GM21447 (cell line): ENCODE results near the gene IER2.

Experiments
- ATAC-seq: cut with Tn5 transposase; IDR thresholded peaks from one replicate; pipeline ENCODE4 v1.9.1; 2021; ENCODE audit not compliant: unreplicated experiment

IER2 gene

GRCh38 chr19:13118424-13119193 lies 31.6 kb upstream of the IER2 start:
- no peak for ATAC-seq

DNA sequence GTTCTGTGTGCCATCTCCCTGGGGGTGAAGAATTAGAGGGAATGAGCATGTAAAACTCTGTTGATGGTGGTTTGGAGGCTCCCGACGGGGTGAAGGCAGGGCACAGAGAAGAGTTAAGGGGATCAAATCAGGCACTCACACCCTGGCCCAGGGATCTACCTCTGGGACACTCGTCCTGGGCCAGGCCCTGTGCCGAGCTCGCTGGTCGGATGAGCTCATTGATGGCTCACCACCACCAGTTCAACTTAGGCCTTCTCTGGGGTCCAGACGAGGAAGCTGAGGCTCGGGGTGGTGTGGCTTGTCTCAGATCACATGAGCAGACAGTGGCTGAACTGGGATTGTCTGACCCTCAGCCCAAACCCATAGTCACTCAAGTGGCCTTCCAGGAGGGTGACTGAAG lies 30.6 kb upstream of the IER2 start:
- no peak for ATAC-seq

DNA sequence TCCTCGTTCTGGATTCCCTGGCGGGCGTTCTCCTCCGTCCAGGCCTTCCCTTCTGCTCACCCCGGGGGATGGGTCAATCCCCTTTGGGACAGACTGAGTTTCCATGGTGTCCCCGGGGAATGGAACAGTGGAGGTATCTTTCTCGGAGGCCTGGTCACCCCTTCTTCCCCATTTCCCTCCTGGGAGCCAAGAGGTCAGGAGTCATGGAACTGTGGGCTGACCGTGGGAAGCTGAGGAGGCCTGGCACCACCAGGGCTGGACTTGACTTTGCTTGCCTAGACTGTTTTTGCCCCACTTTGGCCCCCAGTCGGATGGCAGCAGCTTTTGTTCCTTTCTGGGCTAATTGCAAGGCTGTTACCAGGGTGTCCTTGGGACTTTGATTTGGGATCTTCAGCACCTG lies 30.2 kb upstream of the IER2 start:
- no peak for ATAC-seq

DNA sequence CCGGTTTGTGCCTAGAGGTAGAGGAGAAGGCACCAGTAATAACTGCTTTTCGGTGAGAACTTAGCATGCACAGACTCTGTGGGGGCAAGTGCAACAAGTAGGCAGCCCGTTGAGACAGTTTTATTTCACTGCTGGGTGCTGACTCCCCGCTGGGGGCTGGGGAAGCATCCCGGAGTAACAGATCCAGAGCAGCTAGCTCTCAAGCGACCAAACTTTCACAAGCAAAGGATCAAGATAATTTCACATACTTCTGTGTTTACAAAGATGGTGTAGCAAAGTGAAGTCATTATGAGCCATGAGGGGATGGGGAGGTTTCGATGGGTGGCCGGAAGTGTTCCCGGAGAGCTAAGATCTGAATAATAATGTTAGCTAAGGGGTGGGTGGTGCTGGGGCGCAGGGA lies 29.4 kb upstream of the IER2 start:
- no peak for ATAC-seq

- no peak for ATAC-seq
Measured at GRCh38 chr19:13121551-13122274, 28.5 kb upstream of the IER2 start.

- ATAC-seq = no peak
Measured at GRCh38 chr19:13122275-13122878, 27.8 kb upstream of the IER2 start.

DNA sequence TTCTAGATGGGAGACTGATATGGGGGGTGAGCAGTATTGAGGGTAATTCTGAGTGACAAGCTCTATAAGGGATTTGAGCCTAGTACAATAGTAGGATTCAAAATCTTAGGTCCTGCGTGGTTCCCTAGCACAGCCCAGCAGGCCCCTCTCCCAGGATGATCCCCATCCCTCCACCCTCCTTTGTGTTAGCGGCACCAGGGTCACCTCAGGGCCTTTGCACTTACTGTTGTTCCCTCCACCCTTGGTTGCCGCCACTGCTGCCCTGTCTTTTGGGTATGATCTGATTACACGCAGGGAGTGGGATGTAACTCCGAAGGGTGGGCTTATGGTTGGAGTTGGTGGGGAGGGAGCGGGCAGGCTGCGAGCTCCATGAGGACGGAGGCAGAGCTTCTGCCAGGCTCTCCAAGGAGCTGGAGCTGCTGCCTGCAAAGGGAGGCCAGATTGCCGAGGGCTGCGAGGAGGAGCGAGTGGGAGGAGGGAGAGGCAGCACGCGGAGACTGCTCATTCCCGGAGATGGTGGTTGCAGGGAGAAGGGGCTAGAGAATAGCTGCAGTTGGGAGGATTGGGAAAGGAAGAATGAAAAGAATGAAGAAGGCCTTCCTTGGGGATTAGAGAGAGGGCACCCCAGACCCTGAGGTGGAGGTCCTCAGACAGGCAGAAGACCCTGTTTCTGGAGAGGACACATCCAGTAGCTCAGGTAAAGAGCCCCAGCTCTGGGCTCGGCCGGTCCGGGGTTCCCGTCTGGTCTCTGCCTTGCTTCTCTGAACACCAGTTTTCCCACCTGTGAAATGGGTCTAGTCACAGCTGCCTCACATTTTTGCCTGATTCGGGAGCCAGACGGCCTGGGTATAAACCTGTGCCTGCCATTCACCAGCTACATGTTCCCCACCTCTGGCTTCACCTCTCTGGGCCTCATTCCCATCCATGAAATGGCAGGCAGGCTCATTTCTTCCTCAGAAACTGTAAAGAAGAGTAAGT lies 26.9 kb upstream of the IER2 start:
- ATAC-seq = no peak

DNA sequence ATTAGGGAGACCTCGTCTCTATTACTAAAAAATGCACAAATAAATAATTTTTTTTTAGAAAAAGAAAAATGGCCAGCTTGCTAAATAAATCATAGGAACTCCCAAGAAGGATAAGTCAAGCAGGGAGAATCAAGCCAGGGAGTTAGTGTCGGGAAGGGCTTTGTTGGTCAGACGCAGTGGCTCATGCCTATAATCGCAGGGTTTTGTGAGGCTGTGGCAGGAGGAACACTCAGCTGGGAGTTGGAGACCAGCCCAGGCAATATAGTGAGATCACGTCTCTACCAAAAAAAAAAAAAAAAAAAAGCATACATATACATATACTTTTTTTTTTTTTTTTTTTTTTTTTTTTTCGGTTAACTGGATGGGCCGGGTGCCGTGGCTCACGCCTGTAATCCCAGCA lies 23.2 kb upstream of the IER2 start:
- no peak for ATAC-seq

DNA sequence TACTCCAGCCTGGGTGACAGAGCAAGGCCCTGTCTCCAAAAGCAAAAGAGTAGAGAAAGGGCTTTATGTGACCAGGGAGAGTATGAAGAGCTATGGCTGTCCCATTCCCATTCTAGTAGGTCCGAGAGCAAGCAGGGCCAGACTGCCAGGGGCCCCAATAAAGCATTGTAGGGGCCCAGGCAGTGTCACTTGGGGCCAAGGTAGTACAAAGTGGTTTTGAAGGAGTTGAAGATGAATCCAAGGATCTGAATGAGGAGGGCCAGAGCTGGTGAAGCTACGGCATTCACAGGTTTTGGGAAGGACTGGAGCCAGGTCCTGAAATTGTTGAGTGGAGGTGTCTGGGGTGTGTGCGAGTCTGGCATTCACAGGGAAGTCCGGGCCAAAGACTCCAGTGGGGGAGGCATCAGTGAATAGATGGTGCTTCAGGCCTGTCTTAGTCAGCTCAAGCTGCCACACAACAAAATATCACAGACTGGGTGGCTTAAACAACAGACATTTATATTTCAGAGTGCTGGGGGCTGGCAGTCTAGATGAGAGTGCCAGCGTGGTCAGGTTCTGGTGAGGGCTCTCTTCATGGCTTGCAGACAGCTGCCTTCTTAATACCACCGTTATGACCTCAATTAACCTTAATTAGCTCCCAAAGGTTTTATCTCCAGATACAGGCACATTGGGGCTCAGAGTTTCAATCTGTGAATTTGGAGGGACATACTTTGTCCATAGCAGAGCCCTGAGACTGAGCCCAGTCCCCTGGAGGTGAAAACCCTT lies 22.2 kb upstream of the IER2 start:
- ATAC-seq = no peak

GRCh38 chr19:13128583-13128982 lies 21.6 kb upstream of the IER2 start:
- ATAC-seq = no peak

- ATAC-seq = no peak
Measured at GRCh38 chr19:13129384-13129783, 20.8 kb upstream of the IER2 start.

DNA sequence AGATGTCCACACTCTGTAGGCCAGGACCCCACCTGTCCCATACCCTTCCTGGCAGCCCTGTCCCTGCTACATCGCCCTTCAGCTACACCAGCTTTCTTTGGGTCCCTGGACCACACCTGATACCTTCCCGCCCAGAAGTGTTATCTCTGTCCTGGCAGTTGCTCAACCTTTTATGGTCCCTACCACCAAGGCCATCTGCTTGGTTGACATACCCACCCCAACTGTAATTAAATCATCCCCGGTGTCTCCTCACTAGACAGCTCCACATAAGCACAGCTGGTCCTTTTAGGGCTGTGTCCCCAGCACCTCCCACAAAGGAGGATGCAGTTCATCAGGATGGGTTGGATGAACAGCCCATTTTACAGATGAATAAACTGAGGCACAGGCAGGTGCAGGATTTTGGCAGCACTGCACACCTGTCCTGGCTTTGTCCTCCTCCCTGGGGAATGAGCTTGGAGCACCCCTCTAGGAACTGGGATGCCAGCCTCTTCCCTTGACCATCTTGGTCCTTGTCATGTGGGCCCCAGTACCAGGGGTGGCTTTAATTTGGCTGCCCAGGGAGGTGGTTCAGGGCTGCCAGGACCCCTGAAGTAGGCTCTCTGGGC lies 19.2 kb upstream of the IER2 start:
- ATAC-seq = no peak

- ATAC-seq = no peak
Measured at GRCh38 chr19:13132471-13133180, 17.6 kb upstream of the IER2 start.

GRCh38 chr19:13133241-13133870 lies 16.9 kb upstream of the IER2 start:
- no peak for ATAC-seq

GRCh38 chr19:13134626-13135025 lies 15.6 kb upstream of the IER2 start:
- no peak for ATAC-seq

DNA sequence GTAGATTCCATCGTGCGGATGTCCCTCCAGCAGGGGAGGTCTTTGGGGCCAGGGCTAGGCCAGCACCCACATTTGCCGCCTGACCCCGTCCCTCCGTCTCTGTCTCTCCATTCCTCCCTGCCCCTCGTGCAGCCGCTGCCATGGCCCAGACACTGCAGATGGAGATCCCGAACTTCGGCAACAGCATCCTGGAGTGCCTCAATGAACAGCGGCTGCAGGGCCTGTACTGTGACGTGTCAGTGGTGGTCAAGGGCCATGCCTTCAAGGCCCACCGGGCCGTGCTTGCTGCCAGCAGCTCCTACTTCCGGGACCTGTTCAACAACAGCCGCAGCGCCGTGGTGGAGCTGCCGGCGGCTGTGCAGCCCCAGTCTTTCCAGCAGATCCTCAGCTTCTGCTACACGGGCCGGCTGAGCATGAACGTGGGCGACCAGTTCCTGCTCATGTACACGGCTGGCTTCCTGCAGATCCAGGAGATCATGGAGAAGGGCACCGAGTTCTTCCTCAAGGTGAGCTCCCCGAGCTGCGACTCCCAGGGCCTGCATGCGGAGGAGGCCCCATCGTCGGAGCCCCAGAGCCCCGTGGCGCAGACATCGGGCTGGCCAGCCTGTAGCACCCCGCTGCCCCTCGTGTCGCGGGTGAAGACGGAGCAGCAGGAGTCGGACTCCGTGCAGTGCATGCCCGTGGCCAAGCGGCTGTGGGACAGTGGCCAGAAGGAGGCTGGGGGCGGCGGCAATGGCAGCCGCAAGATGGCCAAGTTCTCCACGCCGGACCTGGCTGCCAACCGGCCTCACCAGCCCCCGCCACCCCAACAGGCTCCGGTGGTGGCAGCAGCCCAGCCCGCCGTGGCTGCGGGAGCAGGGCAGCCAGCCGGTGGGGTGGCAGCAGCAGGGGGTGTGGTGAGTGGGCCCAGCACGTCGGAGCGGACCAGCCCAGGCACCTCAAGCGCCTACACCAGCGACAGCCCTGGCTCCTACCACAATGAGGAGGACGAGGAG lies 14.8 kb upstream of the IER2 start:
- no peak for ATAC-seq

DNA sequence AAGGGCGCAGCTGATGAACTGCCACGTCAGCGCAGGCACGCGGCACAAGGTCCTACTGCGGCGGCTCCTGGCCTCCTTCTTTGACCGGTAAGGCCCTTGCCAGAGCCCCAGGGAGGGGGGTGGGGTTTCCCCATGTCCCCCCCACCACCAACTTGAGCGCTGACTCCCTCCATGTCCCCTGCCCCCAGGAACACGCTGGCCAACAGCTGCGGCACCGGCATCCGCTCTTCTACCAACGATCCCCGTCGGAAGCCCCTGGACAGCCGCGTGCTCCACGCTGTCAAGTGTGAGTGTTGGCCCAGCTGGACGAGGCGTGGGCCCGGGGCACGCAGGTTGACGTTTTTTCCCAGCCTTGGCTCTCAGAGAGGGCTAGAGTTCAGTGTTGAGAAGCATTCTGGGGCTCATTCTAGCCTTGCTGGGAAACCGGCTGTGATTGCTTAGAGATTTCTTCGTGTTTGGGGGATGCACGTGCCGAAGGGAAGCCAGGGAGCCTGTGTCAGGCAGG lies 12.9 kb upstream of the IER2 start:
- ATAC-seq = no peak
